ENCODE data around the gene SLC27A5.
"Not testable (repeated sequence)": the region's sequence is repeated elsewhere in the genome, so short reads cannot be mapped to it uniquely, and the experiment has no call there.

The SLC27A5 gene

DNA sequence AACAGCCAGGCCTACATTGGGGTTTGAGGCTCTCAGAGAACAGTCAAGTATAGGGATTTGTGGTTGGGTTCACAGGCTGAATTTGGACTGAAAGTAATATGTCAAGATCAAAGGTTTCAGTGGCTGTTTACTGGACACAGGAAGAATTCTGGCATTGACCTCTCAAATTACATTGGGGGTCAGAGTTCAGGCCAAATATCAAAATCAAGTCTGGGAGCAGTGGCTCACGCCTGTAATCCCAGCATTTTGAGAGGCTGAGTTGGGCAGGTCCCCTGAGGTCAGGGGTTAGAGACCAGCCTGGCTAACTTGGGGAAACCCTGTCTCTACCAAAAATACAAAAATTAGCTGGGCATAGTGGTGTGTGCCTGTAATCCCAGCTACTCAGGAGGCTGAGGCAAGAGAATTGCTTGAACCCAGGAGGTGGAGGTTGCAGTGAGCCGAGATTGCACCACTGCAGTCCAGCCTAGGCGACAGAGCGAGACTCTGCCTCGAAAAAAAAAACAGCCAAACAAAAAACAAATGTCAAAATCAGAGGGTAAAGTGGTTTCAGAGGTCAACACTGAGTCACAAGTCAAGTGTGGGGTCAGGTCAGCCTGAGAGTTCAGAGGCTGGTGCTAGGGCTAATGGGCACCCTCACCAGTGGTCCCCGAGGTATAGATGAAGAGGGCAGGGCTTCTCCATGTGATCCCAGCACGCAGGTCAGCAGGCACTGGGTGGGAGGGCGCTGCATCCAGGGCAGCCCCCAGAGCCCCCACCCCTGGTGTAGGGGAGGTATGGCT is 1.5 kb downstream of the SLC27A5 start:
- no peak for DNase-seq
- in situ Hi-C loops (cut with MboI; ENCODE audit: low pct_unique_long_range_greater_than_20kb, low sequenced_read_pairs) = no loop called here

DNA sequence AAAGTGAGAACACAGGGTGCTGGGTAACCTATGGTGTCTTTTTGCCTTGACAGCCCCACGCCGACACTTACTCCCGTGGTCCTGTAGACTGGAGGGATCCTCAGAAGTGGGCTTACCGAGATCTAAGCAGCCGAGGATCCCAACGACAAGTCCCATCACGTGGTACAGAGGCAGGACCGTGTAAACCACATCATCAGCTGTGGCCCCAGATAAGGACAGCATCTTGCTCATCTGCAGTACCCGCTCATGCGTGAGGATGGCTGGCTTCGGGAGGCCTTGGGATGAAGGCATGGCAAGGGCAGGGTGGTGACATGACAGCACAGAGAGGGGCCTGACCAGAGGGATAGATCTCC is 2.1 kb downstream of the SLC27A5 start:
- in situ Hi-C loops (cut with MboI; ENCODE audit: low pct_unique_long_range_greater_than_20kb, low sequenced_read_pairs) = no loop called here
- no peak for DNase-seq

DNA sequence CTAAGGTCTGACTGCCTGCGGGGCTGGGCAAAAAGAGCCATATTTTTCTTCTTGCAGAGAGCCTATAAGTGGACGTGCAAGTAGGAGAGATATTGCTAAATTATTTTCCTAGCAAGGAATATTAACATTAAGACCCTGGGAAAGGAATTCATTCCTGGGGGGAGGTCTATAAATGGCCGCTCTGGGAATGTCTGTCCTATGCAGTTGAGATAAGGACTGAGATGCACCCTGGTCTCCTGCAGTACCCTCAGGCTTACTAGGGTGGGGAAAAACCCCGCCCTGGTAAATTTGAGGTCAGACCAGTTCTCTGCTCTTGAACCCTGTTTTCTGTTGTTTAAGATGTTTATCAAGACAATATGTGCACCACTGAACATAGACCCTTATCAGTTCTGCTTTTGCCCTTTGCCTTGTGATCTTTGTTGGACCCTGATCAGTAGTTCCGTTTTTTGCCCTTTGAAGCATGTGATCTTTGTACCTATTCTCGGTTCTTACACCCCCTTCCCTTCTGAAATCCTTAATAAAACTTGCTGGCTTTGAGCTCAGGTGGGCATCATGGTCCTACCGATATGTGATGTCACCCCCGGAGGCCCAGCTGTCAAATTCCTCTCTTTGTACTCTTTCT is 4.1 kb downstream of the SLC27A5 start:
- DNase-seq; in situ Hi-C loops (cut with MboI; ENCODE audit: low pct_unique_long_range_greater_than_20kb, low sequenced_read_pairs): not testable (repeated sequence)

DNA sequence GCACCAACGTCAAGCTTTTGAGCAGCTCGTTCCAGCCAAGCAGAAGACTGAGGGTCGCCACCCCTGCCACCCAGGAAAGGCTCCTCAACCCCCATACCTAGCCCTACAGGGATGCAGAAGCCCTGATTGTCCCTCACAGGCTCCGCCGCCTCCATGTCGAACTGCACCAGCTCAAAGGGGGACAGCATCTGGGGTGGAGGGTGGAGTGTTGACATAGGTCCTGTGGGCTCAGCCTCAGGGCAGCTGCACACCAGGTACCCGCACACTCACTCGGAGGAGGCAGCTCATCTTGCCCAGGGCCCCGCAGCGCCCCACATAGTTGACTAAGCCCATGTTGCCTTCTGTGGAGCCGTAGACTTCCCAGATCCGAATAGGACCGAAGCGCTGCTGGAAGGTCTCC is 11.6 kb downstream of the SLC27A5 start:
- in situ Hi-C loops (cut with MboI; ENCODE audit: low pct_unique_long_range_greater_than_20kb, low sequenced_read_pairs) = no loop called here
- no peak for DNase-seq

DNA sequence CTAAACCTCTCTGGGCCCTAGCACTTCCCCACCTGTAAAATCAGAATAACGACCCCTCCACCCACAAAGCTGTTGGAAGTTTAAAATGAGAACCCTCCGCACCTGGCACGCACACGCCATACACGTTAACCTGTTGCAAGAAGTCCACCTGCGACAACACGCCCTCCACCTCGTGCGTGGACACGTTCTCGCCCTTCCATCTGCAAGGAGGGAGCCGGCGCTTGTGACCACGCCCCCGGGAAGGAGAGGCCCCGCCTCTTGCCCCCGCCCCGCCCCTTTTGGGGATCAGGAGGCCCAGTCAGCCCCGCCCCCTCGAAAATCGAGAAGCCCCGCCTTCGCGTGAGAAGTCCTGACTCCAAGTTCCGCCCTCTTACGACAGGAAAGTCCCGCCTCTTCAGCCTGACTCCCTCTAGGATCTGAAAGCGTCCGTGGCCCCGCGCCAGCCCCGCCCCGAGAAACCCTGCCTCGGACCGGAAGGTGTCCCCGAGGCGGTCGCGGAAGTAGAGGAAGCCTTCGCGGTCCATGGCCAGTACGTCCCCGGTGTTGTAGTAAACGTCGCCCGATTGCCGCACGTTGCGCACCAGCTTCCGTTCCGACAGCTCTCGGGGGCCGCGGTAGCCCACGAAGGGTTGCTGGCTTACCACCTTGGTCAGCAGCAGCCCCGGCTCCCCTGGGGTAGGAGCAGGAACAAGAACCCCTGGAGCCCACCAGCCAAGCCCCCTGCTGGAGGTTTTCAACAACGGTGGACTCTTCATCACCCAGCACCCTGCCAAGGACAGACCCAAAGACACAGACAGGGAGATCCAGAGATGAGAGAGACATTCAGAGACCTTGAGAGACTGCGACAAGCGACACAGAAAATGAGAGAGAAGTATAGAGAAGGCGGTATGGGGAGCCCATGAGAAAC is 12.5 kb downstream of the SLC27A5 start:
- in situ Hi-C loops (cut with MboI; ENCODE audit: low pct_unique_long_range_greater_than_20kb, low sequenced_read_pairs) = no loop called here
- peak; percentile 95 for DNase-seq

DNA sequence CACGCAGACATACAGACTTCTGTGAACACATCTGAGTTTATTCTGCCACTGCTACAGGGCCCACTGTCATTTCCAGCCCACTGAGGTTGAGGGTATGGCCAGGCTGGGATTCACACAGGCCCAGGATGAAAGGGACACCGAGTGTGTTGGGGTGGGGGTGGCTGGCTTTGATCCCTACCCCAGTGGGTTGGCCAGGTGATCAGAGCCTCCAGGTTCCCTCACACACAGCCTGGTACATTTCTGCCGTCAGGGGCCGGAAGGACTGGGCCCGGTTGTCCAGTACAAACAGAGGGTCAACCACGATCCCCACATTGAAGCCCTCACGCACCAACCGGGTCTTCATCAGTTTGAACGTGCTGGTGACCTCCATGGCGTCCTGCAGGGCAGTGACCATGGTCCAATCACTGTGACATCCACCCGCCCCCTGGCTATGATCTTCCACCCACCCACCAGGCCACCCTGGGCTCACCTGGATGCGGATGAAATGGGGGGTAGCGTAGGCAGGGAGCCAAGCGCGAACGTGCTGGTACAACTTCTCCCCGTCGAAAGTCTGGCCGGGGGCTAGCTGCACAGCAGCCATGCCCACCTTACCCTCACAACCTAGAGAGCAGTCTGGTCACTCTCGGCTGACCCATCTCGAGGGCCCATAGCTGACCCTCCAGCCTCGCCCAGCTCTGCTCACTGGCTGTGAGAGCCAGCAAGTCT is 13.3 kb downstream of the SLC27A5 start:
- no peak for DNase-seq

DNA sequence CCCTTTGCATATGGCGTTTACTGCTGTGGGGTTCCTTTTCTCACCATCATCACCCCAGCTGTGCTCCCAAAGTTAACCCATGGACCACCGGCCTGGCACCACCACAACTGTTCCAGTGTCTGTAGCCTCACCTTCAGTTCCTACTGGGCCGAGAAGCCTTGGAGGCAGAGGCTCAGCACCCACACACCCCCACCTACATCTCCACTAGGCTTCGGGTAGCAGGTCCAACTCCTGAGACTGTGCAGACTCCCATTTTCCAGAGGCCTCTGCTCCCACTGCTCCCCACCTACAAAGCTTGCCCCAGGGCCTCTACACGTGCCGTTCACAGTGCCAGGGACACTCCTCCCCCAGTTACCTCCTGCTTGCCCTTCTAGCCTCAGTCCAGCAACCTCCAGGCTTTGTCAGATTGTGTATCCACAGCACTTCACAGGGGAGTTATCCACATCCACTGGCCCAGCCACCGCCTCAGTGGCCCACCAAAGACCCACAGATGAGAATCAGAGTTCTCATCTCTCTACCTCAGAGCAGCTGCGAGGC is 14.1 kb downstream of the SLC27A5 start:
- DNase-seq = no peak
- in situ Hi-C loops (cut with MboI; ENCODE audit: low pct_unique_long_range_greater_than_20kb, low sequenced_read_pairs) = no loop called here

More for the DNA sequence above, 13.3 kb downstream of the SLC27A5 start:
- in situ Hi-C loops (cut with MboI; ENCODE audit: low pct_unique_long_range_greater_than_20kb, low sequenced_read_pairs) = no loop called here

DNA sequence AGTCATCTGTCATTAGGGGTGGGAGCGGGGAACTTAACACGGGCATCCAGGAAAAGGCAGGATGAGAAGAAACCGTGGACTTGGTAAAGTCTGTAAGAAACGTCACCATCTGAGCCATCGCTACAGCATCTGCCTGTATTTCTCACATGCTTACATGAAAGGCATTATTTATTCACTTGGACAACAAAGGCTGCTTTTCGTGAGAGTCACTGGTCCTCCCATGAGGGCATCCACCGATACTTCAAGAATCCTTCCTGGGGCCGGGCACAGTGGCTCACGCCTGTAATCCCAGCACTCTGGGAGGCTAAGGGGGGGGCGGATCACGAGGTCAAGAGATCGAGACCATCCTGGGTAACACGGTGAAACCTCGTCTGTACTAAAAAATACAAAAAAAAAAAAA is 19.5 kb downstream of the SLC27A5 start:
- DNase-seq = no peak
- in situ Hi-C loops (cut with MboI; ENCODE audit: low pct_unique_long_range_greater_than_20kb, low sequenced_read_pairs) = no loop called here

DNA sequence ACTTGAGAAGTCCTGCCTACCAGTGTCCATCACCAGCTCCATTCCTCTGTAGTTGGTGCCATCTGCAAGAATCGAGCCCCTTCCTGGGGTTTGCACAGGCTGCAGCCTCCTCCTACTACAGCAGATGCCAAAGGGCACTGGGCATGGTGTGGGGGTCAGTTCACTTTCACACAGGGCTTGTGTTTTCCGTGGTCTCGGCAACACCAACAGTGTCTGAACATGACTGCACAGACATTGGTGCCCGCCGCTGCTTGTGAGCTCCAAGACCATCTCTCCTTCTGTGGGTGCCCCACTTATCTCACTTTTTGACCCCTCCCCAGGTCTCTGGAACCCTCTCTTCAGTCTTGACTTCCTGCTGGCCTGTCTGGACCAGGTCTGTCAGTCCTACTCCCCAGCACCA is 20.4 kb downstream of the SLC27A5 start:
- in situ Hi-C loops (cut with MboI; ENCODE audit: low pct_unique_long_range_greater_than_20kb, low sequenced_read_pairs) = no loop called here
- DNase-seq = no peak

DNA sequence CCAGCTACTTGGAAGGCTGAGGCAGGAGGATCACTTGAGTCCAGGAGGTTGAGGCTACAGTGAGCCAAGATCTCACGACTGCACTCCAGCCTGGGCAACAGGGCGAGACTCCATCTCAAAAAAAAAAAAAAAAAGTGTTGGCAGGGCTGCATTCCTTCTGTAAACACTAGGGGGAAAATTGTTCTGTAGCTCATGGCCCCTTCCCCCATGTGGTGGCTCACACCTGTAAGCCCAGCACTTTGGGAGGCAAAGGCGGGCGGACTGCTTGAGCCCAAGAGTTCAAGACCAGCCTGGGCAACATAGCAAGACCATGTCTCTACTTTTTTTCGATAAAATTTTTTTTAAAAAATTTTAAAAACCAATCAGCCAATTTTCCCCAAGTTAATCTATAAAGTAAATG is 27.4 kb downstream of the SLC27A5 start:
- in situ Hi-C loops (cut with MboI; ENCODE audit: low pct_unique_long_range_greater_than_20kb, low sequenced_read_pairs); DNase-seq: not testable (repeated sequence)

DNA sequence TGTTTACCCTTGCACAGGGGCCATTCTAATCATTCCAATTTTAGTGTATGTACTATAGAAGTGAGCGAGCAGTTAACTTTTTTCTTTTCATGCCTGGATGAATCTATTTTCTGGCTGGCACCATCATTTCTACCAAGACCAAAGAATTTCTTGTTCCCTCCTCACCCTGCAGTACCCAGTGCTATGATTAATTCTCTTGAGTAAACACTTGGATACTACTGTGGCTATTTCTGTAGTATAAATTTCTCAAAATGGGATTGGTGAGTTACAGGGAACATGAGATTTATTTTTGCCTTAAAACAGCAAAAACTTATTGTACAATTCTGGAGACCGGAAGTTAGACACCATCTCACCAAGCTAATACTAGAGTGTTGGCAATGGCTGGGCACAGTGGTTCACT is 28.0 kb downstream of the SLC27A5 start:
- no peak for DNase-seq
- in situ Hi-C loops (cut with MboI; ENCODE audit: low pct_unique_long_range_greater_than_20kb, low sequenced_read_pairs) = no loop called here

DNA sequence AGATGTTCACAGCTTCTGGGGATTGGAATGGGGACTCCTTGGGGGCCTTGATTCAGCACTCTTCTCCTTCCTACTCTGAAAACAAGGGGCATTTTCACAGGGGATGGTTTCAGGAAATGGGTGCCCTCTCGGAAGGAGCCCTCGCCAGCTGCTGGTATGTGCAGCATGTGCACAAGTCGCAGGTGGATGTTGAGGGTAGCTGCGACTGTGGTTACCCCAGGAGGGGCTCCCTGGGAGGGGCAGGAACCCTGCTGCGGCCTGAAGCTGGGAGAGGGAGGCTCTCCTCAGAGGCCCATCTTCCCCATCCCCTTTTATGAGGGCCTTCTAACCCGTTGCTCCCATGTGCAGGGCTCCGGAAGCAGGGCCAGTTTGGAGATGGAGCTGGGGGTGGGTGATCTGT is 29.4 kb downstream of the SLC27A5 start:
- DNase-seq = no peak
- in situ Hi-C loops (cut with MboI; ENCODE audit: low pct_unique_long_range_greater_than_20kb, low sequenced_read_pairs) = no loop called here

DNA sequence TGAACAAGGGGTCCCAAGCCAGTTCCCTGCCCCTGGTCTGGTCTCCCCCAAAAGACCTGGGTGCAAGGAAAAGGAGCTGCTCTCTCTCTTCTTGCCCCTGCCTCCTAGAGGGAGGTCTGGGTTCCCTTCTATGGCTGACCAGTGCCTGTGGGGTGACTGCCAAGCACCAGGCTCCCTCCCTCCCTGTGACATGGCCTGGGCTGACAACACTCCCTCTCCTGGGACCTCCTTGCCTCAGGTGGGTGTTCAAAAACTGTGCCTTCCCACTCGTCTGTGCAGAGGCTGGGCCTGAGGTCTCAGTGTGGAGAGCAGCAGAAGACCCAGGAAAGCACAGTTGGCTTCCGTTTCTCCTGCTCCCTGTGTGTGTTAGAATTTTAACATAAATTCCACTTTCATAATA is 31.0 kb downstream of the SLC27A5 start:
- no peak for DNase-seq
- in situ Hi-C loops (cut with MboI; ENCODE audit: low pct_unique_long_range_greater_than_20kb, low sequenced_read_pairs) = no loop called here

DNA sequence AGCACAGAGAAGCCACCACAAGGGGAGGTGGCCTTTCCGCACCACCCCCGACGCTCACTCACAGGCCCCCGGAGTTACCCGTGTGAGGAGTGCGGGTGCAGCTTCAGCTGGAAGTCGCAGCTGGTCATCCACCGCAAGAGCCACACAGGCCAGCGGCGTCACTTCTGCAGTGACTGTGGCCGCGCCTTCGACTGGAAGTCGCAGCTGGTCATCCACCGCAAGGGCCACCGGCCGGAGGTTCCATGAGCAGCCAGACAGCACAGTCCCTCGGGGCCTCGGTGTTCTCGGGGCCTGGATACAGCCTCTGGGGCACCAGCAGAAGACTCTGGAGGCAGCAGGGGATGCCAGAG is 31.3 kb downstream of the SLC27A5 start:
- in situ Hi-C loops (cut with MboI; ENCODE audit: low pct_unique_long_range_greater_than_20kb, low sequenced_read_pairs) = no loop called here
- DNase-seq = no peak

DNA sequence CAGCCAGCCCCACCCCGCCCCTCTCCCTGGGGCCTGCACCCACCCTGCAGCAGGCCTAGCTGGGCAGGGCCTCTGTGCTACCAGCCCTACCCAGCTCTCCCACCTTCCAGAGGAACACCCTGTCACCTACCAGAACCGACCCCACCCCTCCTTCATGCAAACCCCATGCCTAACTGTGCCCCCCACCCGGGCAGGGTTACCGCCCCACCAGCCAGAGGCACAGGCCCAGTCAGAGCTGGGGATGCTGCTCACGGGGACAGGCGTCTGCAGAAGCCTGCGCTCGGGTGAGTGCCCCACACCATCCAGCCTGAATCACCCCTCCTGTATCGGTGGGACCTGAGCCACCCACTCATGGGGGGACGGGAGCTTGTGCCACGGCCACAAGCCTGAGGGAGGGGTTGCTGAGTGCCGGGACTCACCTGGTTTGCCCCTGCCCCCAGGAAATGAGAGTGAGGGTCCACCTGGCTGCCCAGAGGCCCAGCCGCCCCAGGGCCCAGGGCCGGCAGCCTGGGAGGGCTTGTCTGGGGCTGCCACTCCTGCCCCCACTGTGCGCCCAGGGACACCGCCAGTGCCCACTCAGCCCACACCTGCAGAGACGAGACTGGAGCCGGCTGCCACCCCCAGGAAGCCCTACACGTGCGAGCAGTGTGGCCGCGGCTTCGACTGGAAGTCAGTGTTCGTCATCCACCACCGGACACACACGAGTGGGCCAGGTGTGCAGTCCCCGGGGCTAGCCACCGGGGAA is 31.9 kb downstream of the SLC27A5 start:
- in situ Hi-C loops (cut with MboI; ENCODE audit: low pct_unique_long_range_greater_than_20kb, low sequenced_read_pairs) = no loop called here
- no peak for DNase-seq

DNA sequence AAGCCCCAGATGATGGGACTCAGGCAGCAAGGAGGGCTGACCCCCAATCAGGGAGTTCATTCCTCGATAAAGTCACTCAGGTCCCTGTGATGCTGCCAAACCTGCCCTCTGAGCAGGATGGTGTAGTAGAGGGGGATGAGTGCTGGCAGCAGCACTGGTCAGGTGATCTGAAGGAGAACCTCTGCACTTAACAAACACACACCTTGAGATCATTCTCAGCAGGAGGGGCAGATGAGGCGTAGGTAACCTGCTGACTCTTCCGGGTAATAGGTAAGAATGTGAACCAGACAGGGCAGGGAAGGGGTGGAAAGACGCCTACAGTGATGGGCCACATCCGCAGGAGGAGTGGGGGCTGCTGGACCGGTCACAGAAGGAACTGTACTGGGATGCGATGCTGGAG is 32.5 kb downstream of the SLC27A5 start:
- in situ Hi-C loops (cut with MboI; ENCODE audit: low pct_unique_long_range_greater_than_20kb, low sequenced_read_pairs) = no loop called here
- DNase-seq = no peak

DNA sequence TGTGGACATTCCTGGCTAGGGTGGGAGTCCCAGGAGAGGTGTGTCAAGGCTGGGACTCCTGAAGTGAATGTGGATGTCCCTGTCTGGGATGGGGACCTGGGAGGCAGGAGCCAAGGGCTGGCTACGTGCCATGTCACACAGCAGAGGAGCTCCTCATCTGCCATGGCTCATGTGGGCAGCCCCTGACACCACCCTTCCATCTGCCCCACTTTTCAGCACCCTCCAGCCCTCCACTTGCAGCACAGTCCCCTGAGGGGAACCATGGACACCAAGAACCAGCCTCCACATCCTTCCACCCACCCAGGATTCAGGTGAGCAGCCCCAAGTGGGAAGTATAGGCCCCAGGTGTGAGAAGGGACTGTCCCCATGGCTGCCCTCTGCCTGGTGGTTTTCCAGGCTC is 33.9 kb downstream of the SLC27A5 start:
- in situ Hi-C loops (cut with MboI; ENCODE audit: low pct_unique_long_range_greater_than_20kb, low sequenced_read_pairs) = no loop called here
- no peak for DNase-seq

DNA sequence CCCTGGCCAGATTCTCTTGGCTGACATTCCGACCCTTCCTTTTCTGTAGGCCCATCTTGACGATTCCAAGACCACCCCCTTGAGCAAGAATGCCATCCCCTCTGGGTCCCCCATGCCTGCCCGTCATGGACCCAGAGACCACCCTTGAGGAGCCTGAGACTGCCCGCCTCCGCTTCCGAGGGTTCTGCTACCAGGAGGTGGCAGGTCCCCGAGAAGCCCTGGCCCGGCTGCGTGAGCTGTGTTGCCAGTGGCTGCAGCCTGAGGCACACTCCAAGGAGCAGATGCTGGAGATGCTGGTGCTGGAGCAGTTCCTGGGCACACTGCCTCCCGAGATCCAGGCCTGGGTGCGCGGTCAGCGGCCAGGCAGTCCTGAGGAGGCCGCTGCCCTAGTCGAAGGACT is 34.7 kb downstream of the SLC27A5 start:
- DNase-seq = no peak
- in situ Hi-C loops (cut with MboI; ENCODE audit: low pct_unique_long_range_greater_than_20kb, low sequenced_read_pairs) = no loop called here

Measured in KBM-7 (cell line).